Fibroblast of gingiva (primary cell): ENCODE data around the gene PPOX.

ENCODE experiments used
- DNase-seq: peaks from one replicate; pipeline ENCODE4 v3.0.0-alpha.2; 2011; ENCODE audit warnings: low read depth

PPOX gene

GRCh38 chr1:161198194-161198896 is 32.1 kb downstream of the PPOX start:
- DNase-seq, result peak; percentile 85

- DNase-seq, result peak; percentile 88
Observed at GRCh38 chr1:161198897-161199431, 32.7 kb downstream of the PPOX start, which contains the start of gene ADAMTS4. Gene ADAMTS4, minus strand, starts transcription at chr1:161199054. Its CDS starts 427 bp downstream, at chr1:161198627.

GRCh38 chr1:161199506-161200139 is 33.4 kb downstream of the PPOX start:
- DNase-seq, result no peak

GRCh38 chr1:161200421-161200991 is 34.3 kb downstream of the PPOX start:
- DNase-seq, result no peak

- peak; percentile 79 for DNase-seq
Observed at GRCh38 chr1:161200992-161201835, 35.0 kb downstream of the PPOX start.

- DNase-seq, result peak; percentile 98
Observed at GRCh38 chr1:161201836-161202712, 35.8 kb downstream of the PPOX start, which contains the start of gene NDUFS2. Gene NDUFS2, plus strand, starts transcription at chr1:161202367. Its CDS starts 19 bp downstream, at chr1:161202386.

- DNase-seq, result no peak
Observed at GRCh38 chr1:161206411-161207140, 40.4 kb downstream of the PPOX start.

GRCh38 chr1:161207173-161207572 is 40.9 kb downstream of the PPOX start:
- DNase-seq, result peak; percentile 71

GRCh38 chr1:161209790-161210409 is 43.7 kb downstream of the PPOX start:
- DNase-seq, result peak; percentile 55

- DNase-seq, result no peak
Observed at GRCh38 chr1:161214369-161214768, 48.1 kb downstream of the PPOX start.

GRCh38 chr1:161215076-161215475 is 48.9 kb downstream of the PPOX start, which contains the start of gene FCER1G:
Gene FCER1G, plus strand, starts transcription at chr1:161215295. Its CDS starts 27 bp downstream, at chr1:161215322.
- no peak for DNase-seq

- peak; percentile 86 for DNase-seq
Observed at GRCh38 chr1:161216945-161217712, 50.9 kb downstream of the PPOX start.

- no peak for DNase-seq
Observed at GRCh38 chr1:161217831-161218230, 51.6 kb downstream of the PPOX start.

- no peak for DNase-seq
Observed at GRCh38 chr1:161218301-161219077, 52.3 kb downstream of the PPOX start.

GRCh38 chr1:161219078-161219892 is 53.1 kb downstream of the PPOX start:
- no peak for DNase-seq

GRCh38 chr1:161220002-161220401 is 53.8 kb downstream of the PPOX start:
- DNase-seq, result no peak
